Fibroblast of mammary gland (primary cell): ENCODE results near the gene CARD14.

Experiments
- DNase-seq: peaks from one replicate; pipeline ENCODE4 v3.0.0-alpha.2; 2010; ENCODE audit warnings: low read depth
- H3K4me3 ChIP-seq: 2 replicates; pipeline ENCODE4 v1.5.1; 2011; ENCODE audit warnings: low read depth, mild to moderate bottlenecking, low read length, moderate library complexity; ENCODE audit not compliant: control insufficient read depth
- TF ChIP-seq, protein P1 (sequence below): conservative IDR thresholded peaks from 2 replicates; pipeline ENCODE4 v1.5.1; 2011; ENCODE audit warnings: low read depth, low read length, inconsistent platforms; ENCODE audit not compliant: control insufficient read depth, insufficient read depth

The CARD14 gene

DNA sequence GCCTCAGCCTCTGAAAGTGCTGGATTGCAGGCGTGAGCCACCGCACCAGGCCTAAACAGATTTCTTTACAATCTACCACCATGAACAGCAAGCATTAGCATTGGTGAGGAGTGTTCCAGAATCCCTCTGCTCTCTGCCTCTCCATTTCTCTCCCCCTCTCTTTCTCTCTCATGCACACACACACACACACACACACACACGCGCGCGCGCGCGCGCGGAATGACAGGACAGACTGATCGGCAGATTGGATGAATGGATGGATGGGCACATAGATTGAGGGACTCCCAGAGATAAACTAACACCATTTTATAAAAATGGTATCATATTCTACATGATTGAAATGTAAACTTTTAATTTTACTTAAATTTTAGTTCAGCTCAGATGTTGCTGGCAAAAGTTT lies 3.3 kb downstream of the CARD14 start:
- no peak for DNase-seq
- TF ChIP-seq, protein P1, sequence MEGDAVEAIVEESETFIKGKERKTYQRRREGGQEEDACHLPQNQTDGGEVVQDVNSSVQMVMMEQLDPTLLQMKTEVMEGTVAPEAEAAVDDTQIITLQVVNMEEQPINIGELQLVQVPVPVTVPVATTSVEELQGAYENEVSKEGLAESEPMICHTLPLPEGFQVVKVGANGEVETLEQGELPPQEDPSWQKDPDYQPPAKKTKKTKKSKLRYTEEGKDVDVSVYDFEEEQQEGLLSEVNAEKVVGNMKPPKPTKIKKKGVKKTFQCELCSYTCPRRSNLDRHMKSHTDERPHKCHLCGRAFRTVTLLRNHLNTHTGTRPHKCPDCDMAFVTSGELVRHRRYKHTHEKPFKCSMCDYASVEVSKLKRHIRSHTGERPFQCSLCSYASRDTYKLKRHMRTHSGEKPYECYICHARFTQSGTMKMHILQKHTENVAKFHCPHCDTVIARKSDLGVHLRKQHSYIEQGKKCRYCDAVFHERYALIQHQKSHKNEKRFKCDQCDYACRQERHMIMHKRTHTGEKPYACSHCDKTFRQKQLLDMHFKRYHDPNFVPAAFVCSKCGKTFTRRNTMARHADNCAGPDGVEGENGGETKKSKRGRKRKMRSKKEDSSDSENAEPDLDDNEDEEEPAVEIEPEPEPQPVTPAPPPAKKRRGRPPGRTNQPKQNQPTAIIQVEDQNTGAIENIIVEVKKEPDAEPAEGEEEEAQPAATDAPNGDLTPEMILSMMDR: no peak
- H3K4me3 ChIP-seq: no peak overlapping the region

DNA sequence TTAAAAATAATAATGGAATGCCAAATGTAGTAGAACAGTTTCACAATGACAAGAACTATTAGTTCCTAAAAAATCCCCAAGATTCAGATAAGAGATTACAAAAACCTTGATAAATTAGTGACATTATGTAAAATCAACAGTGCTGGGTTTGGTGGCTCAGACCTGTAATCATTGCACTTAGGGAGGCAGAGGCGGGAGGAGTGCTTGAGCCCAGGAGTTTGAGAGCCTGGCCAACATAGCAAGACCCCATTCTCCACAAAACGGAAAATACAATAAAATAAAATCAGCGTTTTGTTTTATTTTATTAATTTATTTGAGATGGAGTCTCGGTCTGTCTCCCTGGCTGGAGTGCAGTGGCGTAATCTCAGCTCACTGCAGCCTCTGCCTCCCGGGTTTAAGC lies 4.1 kb downstream of the CARD14 start:
- H3K4me3 ChIP-seq: no peak overlapping the region
- DNase-seq: no peak
- TF ChIP-seq, protein P1: no peak

DNA sequence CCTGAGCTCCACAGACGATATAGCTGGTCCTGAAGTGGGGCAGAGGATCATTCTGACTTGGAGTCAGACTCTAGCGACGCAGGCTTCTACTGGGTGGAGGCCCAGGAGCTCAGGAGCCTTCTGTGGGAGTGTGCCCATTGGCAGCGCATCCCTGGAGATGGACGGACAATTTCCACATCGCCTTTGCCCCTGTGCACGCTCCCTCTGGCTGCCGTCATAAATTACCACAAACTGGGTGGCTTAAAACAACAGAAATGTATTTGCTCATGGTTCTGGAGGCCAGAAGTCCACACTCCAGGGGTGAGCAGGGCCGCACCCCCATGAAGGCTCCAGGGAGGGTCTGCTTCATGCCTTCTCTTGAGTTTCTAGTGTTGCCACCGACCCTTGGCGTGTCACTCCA lies 6.9 kb downstream of the CARD14 start:
- no peak for DNase-seq
- H3K4me3 ChIP-seq: no peak overlapping the region
- TF ChIP-seq, protein P1: no peak

DNA sequence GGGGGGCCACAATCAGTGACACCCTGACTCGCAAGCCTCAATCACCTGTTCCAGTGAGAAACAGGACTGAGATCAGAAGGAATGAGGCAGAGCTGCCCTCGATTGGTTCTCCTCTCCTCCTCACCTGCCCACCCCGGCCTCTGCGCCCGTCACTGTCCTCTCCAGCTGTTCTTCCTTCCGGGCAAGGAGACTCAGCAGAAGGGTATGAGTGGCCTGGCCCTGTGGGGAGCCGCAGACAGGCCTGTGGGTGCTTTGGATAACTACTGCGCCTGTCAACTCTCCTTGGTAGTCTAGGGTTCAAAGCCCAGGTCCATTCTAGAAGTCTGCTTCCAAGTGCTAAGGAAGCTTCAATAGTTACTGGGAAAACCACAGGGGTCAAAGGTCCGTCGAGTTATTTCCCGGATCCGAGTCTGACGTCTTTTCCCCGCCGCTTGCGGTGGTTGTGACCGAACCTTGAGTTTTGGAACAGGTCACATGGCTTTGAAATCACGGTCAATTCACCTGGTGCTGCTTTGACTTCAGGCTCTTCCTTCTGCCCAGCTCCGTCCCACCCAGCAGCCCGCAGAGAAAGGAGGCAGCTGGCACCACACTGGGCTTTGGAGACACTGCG lies 8.3 kb downstream of the CARD14 start:
- no peak for DNase-seq
- no peak overlapping the region for H3K4me3 ChIP-seq
- TF ChIP-seq, protein P1: no peak

DNA sequence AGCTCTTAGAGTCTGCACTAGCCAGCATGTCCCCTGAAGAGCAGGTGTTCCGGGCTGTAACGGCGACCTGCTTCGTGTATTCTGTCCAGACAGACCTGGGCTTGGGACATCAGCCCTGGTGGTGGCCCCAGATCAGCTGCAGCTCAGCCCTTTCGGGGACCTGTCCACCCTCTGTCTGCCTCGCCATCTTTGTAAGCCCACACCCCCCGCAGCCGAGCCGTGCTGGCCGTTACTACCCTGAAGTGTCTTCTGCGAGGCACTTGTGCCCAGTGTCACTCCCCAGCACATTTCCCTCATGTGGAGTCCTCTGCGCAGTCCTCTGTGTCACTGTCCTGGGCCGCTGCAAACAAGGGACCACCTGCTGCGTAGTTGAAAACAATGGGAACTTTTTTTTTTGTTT lies 10.4 kb downstream of the CARD14 start:
- DNase-seq: no peak
- no peak overlapping the region for H3K4me3 ChIP-seq
- TF ChIP-seq, protein P1: no peak

DNA sequence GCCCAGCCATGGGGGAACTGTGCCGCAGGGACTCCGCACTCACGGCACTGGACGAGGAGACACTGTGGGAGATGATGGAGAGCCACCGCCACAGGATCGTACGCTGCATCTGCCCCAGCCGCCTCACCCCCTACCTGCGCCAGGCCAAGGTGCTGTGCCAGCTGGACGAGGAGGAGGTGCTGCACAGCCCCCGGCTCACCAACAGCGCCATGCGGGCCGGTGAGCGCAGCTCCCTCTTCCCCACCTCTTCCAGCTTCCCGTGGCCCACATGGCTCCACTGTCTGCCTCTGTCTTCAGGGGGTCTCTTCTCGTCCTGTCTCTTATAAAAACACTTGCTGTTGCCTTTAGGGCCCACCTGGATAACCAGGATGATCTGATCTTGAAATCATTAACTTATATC lies 11.6 kb downstream of the CARD14 start:
- TF ChIP-seq, protein P1: no peak
- no peak for DNase-seq
- H3K4me3 ChIP-seq: no peak overlapping the region
